Measurements from ENCODE around the gene DSTYK.
A peak's percentile ranks its signal among the peaks of the same experiment; 100 is the strongest.
"Not testable (repeated sequence)": the region's sequence is repeated elsewhere in the genome, so short reads cannot be mapped to it uniquely, and the experiment has no call there.

The DSTYK gene

GRCh38 chr1:205237526-205238484 is 26.3 kb upstream of the DSTYK start:
- 86% methylated on average over 12 of the region's 12 CpGs for WGBS
- H3K36me3 ChIP-seq (ENCODE audit: insufficient read depth, low read length) = no peaks in the 10 kb centered on the region; the same call in 1 of the 2 replicates
- H3K4me1 ChIP-seq (ENCODE audit: insufficient read depth, low read length) = no peaks in the 10 kb centered on the region
- no peak overlapping the region for H3K27ac ChIP-seq (ENCODE audit: low read depth, low read length)
- H3K4me3 ChIP-seq (ENCODE audit: low read length) = no peak overlapping the region
- no peaks in the 10 kb centered on the region for H3K9me3 ChIP-seq (ENCODE audit: insufficient read depth, low read depth, low read length)
- no peaks in the 10 kb centered on the region for H3K27me3 ChIP-seq (ENCODE audit: insufficient read depth, low read length)
- no peak overlapping the region for H3K9ac ChIP-seq (ENCODE audit: low read depth, low read length)

- Histone ChIP-seq H3K4me3 (ENCODE audit: low read length) (no peak overlapping the region), H3K27me3 (ENCODE audit: insufficient read depth, low read length) (no peaks in the 10 kb centered on the region), H3K36me3 (ENCODE audit: insufficient read depth, low read length) (no peaks in the 10 kb centered on the region; the same call in 1 of the 2 replicates), H3K9ac (ENCODE audit: low read depth, low read length) (no peak overlapping the region), H3K9me3 (ENCODE audit: insufficient read depth, low read depth, low read length) (no peaks in the 10 kb centered on the region), H3K27ac (ENCODE audit: low read depth, low read length) (no peak overlapping the region), H3K4me1 (ENCODE audit: insufficient read depth, low read length) (no peaks in the 10 kb centered on the region)
- 96% methylated on average over 4 of the region's 4 CpGs for WGBS
Measured at GRCh38 chr1:205236951-205237475, 25.5 kb upstream of the DSTYK start.

GRCh38 chr1:205236526-205236925 is 25.0 kb upstream of the DSTYK start:
- WGBS = 95% methylated on average over 8 of the region's 8 CpGs
- Histone ChIP-seq H3K36me3 (ENCODE audit: insufficient read depth, low read length) (no peaks in the 10 kb centered on the region), H3K27ac (ENCODE audit: low read depth, low read length) (no peak overlapping the region), H3K4me3 (ENCODE audit: low read length) (no peak overlapping the region), H3K27me3 (ENCODE audit: insufficient read depth, low read length) (no peaks in the 10 kb centered on the region), H3K9ac (ENCODE audit: low read depth, low read length) (no peak overlapping the region), H3K9me3 (ENCODE audit: insufficient read depth, low read depth, low read length) (no peaks in the 10 kb centered on the region), H3K4me1 (ENCODE audit: insufficient read depth, low read length) (no peaks in the 10 kb centered on the region)

GRCh38 chr1:205235951-205236350 is 24.4 kb upstream of the DSTYK start:
- Histone ChIP-seq H3K9ac (ENCODE audit: low read depth, low read length) (no peak overlapping the region), H3K27me3 (ENCODE audit: insufficient read depth, low read length) (no peaks in the 10 kb centered on the region), H3K27ac (ENCODE audit: low read depth, low read length) (no peak overlapping the region), H3K4me1 (ENCODE audit: insufficient read depth, low read length) (no peaks in the 10 kb centered on the region), H3K36me3 (ENCODE audit: insufficient read depth, low read length) (no peaks in the 10 kb centered on the region), H3K4me3 (ENCODE audit: low read length) (no peak overlapping the region), H3K9me3 (ENCODE audit: insufficient read depth, low read depth, low read length) (no peaks in the 10 kb centered on the region)
- whole genome bisulfite sequencing = 97% methylated on average over 6 of the region's 6 CpGs

GRCh38 chr1:205233986-205234385 is 22.5 kb upstream of the DSTYK start:
- H3K4me1 ChIP-seq (ENCODE audit: insufficient read depth, low read length); H3K27ac ChIP-seq (ENCODE audit: low read depth, low read length); H3K9me3 ChIP-seq (ENCODE audit: insufficient read depth, low read depth, low read length); H3K36me3 ChIP-seq (ENCODE audit: insufficient read depth, low read length); H3K27me3 ChIP-seq (ENCODE audit: insufficient read depth, low read length); H3K4me3 ChIP-seq (ENCODE audit: low read length); H3K9ac ChIP-seq (ENCODE audit: low read depth, low read length): not testable (repeated sequence)
- 94% methylated on average over 7 of the region's 7 CpGs for WGBS

GRCh38 chr1:205232945-205233397 is 21.5 kb upstream of the DSTYK start:
- Histone ChIP-seq H3K4me3 (ENCODE audit: low read length) (no peak overlapping the region), H3K27me3 (ENCODE audit: insufficient read depth, low read length) (peaks cover 9% of the 10 kb centered on the region), H3K9me3 (ENCODE audit: insufficient read depth, low read depth, low read length) (no peaks in the 10 kb centered on the region), H3K27ac (ENCODE audit: low read depth, low read length) (no peak overlapping the region), H3K4me1 (ENCODE audit: insufficient read depth, low read length) (0 out of 2 replicates have a peak, but pooled peaks cover 5% of the 10 kb centered on the region), H3K36me3 (ENCODE audit: insufficient read depth, low read length) (no peaks in the 10 kb centered on the region), H3K9ac (ENCODE audit: low read depth, low read length) (no peak overlapping the region)
- no CpG with 5 or more reads among the region's 3 CpGs for WGBS

- WGBS = 93% methylated on average over 7 of the region's 7 CpGs
- no peak overlapping the region for H3K27ac ChIP-seq (ENCODE audit: low read depth, low read length)
- no peaks in the 10 kb centered on the region for H3K36me3 ChIP-seq (ENCODE audit: insufficient read depth, low read length)
- H3K27me3 ChIP-seq (ENCODE audit: insufficient read depth, low read length) = peaks cover 9% of the 10 kb centered on the region
- H3K4me3 ChIP-seq (ENCODE audit: low read length) = no peak overlapping the region
- H3K9me3 ChIP-seq (ENCODE audit: insufficient read depth, low read depth, low read length) = no peaks in the 10 kb centered on the region
- no peak overlapping the region for H3K9ac ChIP-seq (ENCODE audit: low read depth, low read length)
- peaks cover 5% of the 10 kb centered on the region; the same call in 1 of the 2 replicates for H3K4me1 ChIP-seq (ENCODE audit: insufficient read depth, low read length)
Measured at GRCh38 chr1:205232127-205232820, 20.8 kb upstream of the DSTYK start.

GRCh38 chr1:205230982-205231381 is 19.5 kb upstream of the DSTYK start:
- no peak overlapping the region for H3K27ac ChIP-seq (ENCODE audit: low read depth, low read length)
- 94% methylated on average over 4 of the region's 5 CpGs for WGBS
- no peak overlapping the region for H3K9ac ChIP-seq (ENCODE audit: low read depth, low read length)
- no peaks in the 10 kb centered on the region for H3K9me3 ChIP-seq (ENCODE audit: insufficient read depth, low read depth, low read length)
- no peak overlapping the region for H3K4me3 ChIP-seq (ENCODE audit: low read length)
- H3K36me3 ChIP-seq (ENCODE audit: insufficient read depth, low read length) = no peaks in the 10 kb centered on the region
- H3K27me3 ChIP-seq (ENCODE audit: insufficient read depth, low read length) = peaks cover 11% of the 10 kb centered on the region
- peaks cover 18% of the 10 kb centered on the region for H3K4me1 ChIP-seq (ENCODE audit: insufficient read depth, low read length)

GRCh38 chr1:205229916-205230700 is 18.6 kb upstream of the DSTYK start:
- Histone ChIP-seq H3K9ac (ENCODE audit: low read depth, low read length) (no peak overlapping the region), H3K36me3 (ENCODE audit: insufficient read depth, low read length) (no peaks in the 10 kb centered on the region), H3K9me3 (ENCODE audit: insufficient read depth, low read depth, low read length) (no peaks in the 10 kb centered on the region), H3K4me3 (ENCODE audit: low read length) (no peak overlapping the region), H3K27ac (ENCODE audit: low read depth, low read length) (no peak overlapping the region), H3K4me1 (ENCODE audit: insufficient read depth, low read length) (peaks cover 21% of the 10 kb centered on the region), H3K27me3 (ENCODE audit: insufficient read depth, low read length) (peaks cover 14% of the 10 kb centered on the region)
- WGBS = 83% methylated on average over 10 of the region's 10 CpGs

- Histone ChIP-seq H3K27ac (ENCODE audit: low read depth, low read length) (no peak overlapping the region), H3K9ac (ENCODE audit: low read depth, low read length) (no peak overlapping the region), H3K4me3 (ENCODE audit: low read length) (peak overlapping the region; percentile 79), H3K36me3 (ENCODE audit: insufficient read depth, low read length) (no peaks in the 10 kb centered on the region), H3K27me3 (ENCODE audit: insufficient read depth, low read length) (peaks cover 14% of the 10 kb centered on the region), H3K9me3 (ENCODE audit: insufficient read depth, low read depth, low read length) (no peaks in the 10 kb centered on the region), H3K4me1 (ENCODE audit: insufficient read depth, low read length) (peaks cover 21% of the 10 kb centered on the region)
- WGBS = 22% methylated on average over 10 of the region's 15 CpGs
Measured at GRCh38 chr1:205229399-205229871, 17.9 kb upstream of the DSTYK start.
